GM18498 (cell line): ENCODE measurements around the gene SOCS6.
"Not testable (repeated sequence)": the region's sequence is repeated elsewhere in the genome, so short reads cannot be mapped to it uniquely, and the experiment has no call there.

Experiments
- ATAC-seq: cut with Tn5 transposase; IDR thresholded peaks from one replicate; pipeline ENCODE4 v1.9.1; 2021; ENCODE audit warnings: mild to moderate bottlenecking, moderate library complexity; ENCODE audit not compliant: unreplicated experiment

SOCS6 gene

GRCh38 chr18:70288851-70289328, at the start of gene SOCS6:
TSS of gene SOCS6 (plus strand) at chr18:70289045. CDS start at chr18:70324669, 35,624 bp downstream.
- ATAC-seq: peak; percentile 80

- no peak for ATAC-seq
These were observed 45.5 kb upstream of the SOCS6 start for GRCh38 chr18:70243131-70243929.

- no peak for ATAC-seq
These were observed 42.8 kb upstream of the SOCS6 start for GRCh38 chr18:70246061-70246466.

- no peak for ATAC-seq
These were observed 39.7 kb upstream of the SOCS6 start for GRCh38 chr18:70249118-70249517.

- ATAC-seq: not testable (repeated sequence)
These were observed 39.0 kb upstream of the SOCS6 start for GRCh38 chr18:70249861-70250260.

- ATAC-seq: no peak
These were observed 38.1 kb upstream of the SOCS6 start for GRCh38 chr18:70250781-70251180.

GRCh38 chr18:70256184-70256583, 32.7 kb upstream of the SOCS6 start:
- ATAC-seq: no peak

- no peak for ATAC-seq
These were observed 31.9 kb upstream of the SOCS6 start for GRCh38 chr18:70256994-70257393.

- ATAC-seq: no peak
These were observed 30.6 kb upstream of the SOCS6 start for GRCh38 chr18:70258243-70258642.

GRCh38 chr18:70260683-70261082, 28.2 kb upstream of the SOCS6 start:
- ATAC-seq: no peak

GRCh38 chr18:70261141-70261788, 27.6 kb upstream of the SOCS6 start:
- ATAC-seq: no peak

GRCh38 chr18:70263336-70263735, 25.5 kb upstream of the SOCS6 start:
- no peak for ATAC-seq

- ATAC-seq: no peak
These were observed 17.1 kb upstream of the SOCS6 start for GRCh38 chr18:70271742-70272141.

GRCh38 chr18:70273021-70273420, 15.8 kb upstream of the SOCS6 start:
- no peak for ATAC-seq

- ATAC-seq: no peak
These were observed 12.2 kb upstream of the SOCS6 start for GRCh38 chr18:70276416-70277191.

- ATAC-seq: no peak
These were observed 9.4 kb upstream of the SOCS6 start for GRCh38 chr18:70279470-70279869.

GRCh38 chr18:70280007-70280925, 8.6 kb upstream of the SOCS6 start:
- no peak for ATAC-seq

- ATAC-seq: no peak
These were observed 3.7 kb upstream of the SOCS6 start for GRCh38 chr18:70284976-70285620.

- ATAC-seq: no peak
These were observed 1.1 kb upstream of the SOCS6 start for GRCh38 chr18:70287731-70288130.
